Adrenal gland (tissue), 12 donors: ENCODE measurements around the gene C20orf144. TPM values are rescaled to one million over a fixed set of nuclear protein-coding genes. Genes with fewer than 3 reads are reported as not detected.

ENCODE experiments used
- DNase-seq, 7 donors: peaks; one replicate each; pipeline ENCODE4 v3.0.0-alpha.2; 2019 to 2020
- H3K27ac ChIP-seq, 5 donors: fragments of 200-600 bp; sonication (generic) in 4 of 5; 1 replicate in 3 of 5; 2 replicates in 2 of 5; pipeline versions ENCODE4 v1.5.1 to v1.8.0; 2016 to 2020; ENCODE audit warnings: mild to moderate bottlenecking in 1 of 5
- H3K27me3 ChIP-seq: fragments of 200-600 bp; 2 replicates; pipeline ENCODE4 v1.8.0; 2021
- H3K36me3 ChIP-seq, 2 donors: fragments of 200-600 bp; replicated peaks in 1 of 2; 1 replicate in 1 of 2; 2 replicates in 1 of 2; pipeline versions ENCODE4 v1.5.1 to v1.8.0; 2018 to 2022
- H3K4me1 ChIP-seq, 2 donors: fragments of 200-600 bp; replicated peaks in 1 of 2; 1 replicate in 1 of 2; 2 replicates in 1 of 2; pipeline versions ENCODE4 v1.5.1 to v1.8.0; 2018 to 2021
- H3K4me3 ChIP-seq, 4 donors: fragments of 200-600 bp; sonication (generic) in 3 of 4; one replicate each; pipeline ENCODE4 v1.5.1; 2016 to 2018
- H3K9me3 ChIP-seq, 3 donors: fragments of 200-600 bp; sonication (generic) in 1 of 3; replicated peaks in 1 of 3; 1 replicate in 2 of 3; 2 replicates in 1 of 3; pipeline versions ENCODE4 v1.5.1 to v1.8.0; 2016 to 2021
- POLR2A ChIP-seq, 2 donors: fragments of 450-650 bp; IDR thresholded peaks; one replicate each; pipeline ENCODE4 v1.6.1; 2017; ENCODE audit warnings: antibody characterized with exemption in 2 of 2, mild to moderate bottlenecking in 2 of 2, moderate library complexity in 1 of 2
- WGBS, 4 donors: extraction: QIAGEN DNeasy Blood & Tissue Kit in 2 of 4; methylation state at CpG; one replicate each; pipeline versions ENCODE4 v1.1.5 to v1.1.7; 2013 to 2017; 5-methylcytosine and 5-hydroxymethylcytosine counted together
- intact Hi-C, 2 donors: fragments of 100-400 bp; cut with DNase I; formaldehyde crosslinking; loops; one replicate each; pipeline versions ENCODE4 v1.14.1 to v1.15.0; 2022 to 2023
- polyA plus RNA-seq, 3 donors: library from polyadenylated mRNA; stranded (reverse); fragments of 200-250 nt in 2 of 3; fragments of 350-450 nt in 1 of 3; fragmentation: Illumina TruSeq in 1 of 3; extraction: RNeasy Lipid Tissue Mini Kit (QIAGEN cat#74804) in 1 of 3; gene quantifications; one replicate each; pipeline ENCODE4 v1.2.3, GENCODE V29; 2013 to 2014
- total RNA-seq, 9 donors: library from RNA; depleted of rRNA in 4 of 9; stranded (reverse); fragments of >200 nt in 4 of 9; fragments of 120-200 nt in 1 of 9; fragmentation: NEBNext Ultra II Directional in 1 of 9; extraction: Animal tissue kit (Norgen Biotek cat#: 25700) in 1 of 9; gene quantifications; one replicate each; pipeline versions ENCODE4 v1.1.0 to v1.2.4, GENCODE V29; 2013 to 2023
- TF ChIP-seq, protein P1 (sequence below), 6 experiments: fragments of 450-650 bp in 4 of 6; fragments of 200-600 bp in 2 of 6; sonication (generic) in 1 of 6; IDR thresholded peaks; 1 replicate in 5 of 6; 2 replicates in 1 of 6; pipeline versions ENCODE4 v1.5.1 to v1.8.0; 2016 to 2021; ENCODE audit warnings: antibody characterized with exemption in 6 of 6, mild to moderate bottlenecking in 2 of 6, moderate library complexity in 1 of 6
- donor health status: healthy with polysubstance abuse.
- donor health status: Bipolar disorder and iron deficiency.
- donor health status: DM: yes; HTN: yes; CAD: no.
- donor health status: DM: no; HTN: no; CAD: no.
- donor health status: DM: no; HTN: no; CAD: no.
- donor health status: DM: yes; HTN: yes; CAD: no.

C20orf144 gene
- total and polyA plus RNA-seq, 12 donors = 0.06 to 0.32 (median 0.14) TPM; not detected in 7

DNA sequence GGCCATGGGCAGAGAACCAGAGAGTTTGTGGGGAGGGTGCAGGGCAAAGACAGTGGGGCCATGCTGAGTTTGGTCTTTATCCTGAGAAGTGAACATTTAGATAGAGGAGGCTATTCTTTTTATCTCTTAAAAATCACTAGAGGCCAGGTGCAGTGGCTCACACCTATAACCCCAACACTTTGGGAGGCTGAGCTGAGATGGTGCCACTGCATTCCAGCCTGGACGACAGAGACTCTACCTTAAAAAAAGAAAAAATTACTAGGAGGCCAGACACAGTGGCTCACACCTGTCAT lies 49.3 kb downstream of the C20orf144 start:
- H3K4me3 ChIP-seq = no peak overlapping the region
- H3K9me3 ChIP-seq = no peaks in the 10 kb centered on the region
- H3K27me3 ChIP-seq = no peaks in the 10 kb centered on the region
- H3K36me3 ChIP-seq = peaks cover 0 to 30% of the 10 kb centered on the region in 2 donors
- no peak for DNase-seq
- H3K4me1 ChIP-seq = peaks cover 3 to 18% of the 10 kb centered on the region in 2 donors
- H3K27ac ChIP-seq = peak overlapping the region in 1 of 5 donors; percentile 54
- no peak for TF ChIP-seq POLR2A (IDR thresholded peaks at IDR 0.05)
- TF ChIP-seq, protein P1, sequence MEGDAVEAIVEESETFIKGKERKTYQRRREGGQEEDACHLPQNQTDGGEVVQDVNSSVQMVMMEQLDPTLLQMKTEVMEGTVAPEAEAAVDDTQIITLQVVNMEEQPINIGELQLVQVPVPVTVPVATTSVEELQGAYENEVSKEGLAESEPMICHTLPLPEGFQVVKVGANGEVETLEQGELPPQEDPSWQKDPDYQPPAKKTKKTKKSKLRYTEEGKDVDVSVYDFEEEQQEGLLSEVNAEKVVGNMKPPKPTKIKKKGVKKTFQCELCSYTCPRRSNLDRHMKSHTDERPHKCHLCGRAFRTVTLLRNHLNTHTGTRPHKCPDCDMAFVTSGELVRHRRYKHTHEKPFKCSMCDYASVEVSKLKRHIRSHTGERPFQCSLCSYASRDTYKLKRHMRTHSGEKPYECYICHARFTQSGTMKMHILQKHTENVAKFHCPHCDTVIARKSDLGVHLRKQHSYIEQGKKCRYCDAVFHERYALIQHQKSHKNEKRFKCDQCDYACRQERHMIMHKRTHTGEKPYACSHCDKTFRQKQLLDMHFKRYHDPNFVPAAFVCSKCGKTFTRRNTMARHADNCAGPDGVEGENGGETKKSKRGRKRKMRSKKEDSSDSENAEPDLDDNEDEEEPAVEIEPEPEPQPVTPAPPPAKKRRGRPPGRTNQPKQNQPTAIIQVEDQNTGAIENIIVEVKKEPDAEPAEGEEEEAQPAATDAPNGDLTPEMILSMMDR (IDR thresholded peaks at IDR 0.05) = no peak
- intact Hi-C loops = no loop called here
- 63 to 80% (median 74%) methylated on average over 1 of the region's 1 CpG; no CpG with 5 or more reads in 1 of the 4 donors for WGBS, 4 donors

Other genes starting within 250 kb of the C20orf144 start
- gene SNTA1, start 218.6 kb upstream of the C20orf144 start, total RNA-seq = 10 to 100 TPM; 11.5 to 73.2 (median 29.6) TPM
- 10 to 100 TPM in 2 of 3 donors, 1 to 10 TPM in 1; 4.3 to 42.2 (median 29.3) TPM for gene SNTA1, start 218.6 kb upstream of the C20orf144 start, polyA plus RNA-seq
- 10 to 100 TPM in 5 of 9 donors, 1 to 10 TPM in 4; 5.7 to 16.7 (median 10.2) TPM for gene CBFA2T2, start 172.2 kb upstream of the C20orf144 start, total RNA-seq
- gene CBFA2T2, start 172.2 kb upstream of the C20orf144 start, polyA plus RNA-seq = 10 to 100 TPM in 1 of 3 donors, 1 to 10 TPM in 2; 5.3 to 10.3 (median 6.5) TPM
- 1 to 10 TPM in 4 of 9 donors, under 1 TPM in 5; 0.38 to 3.1 (median 0.75) TPM for gene ACTL10, start 4.6 kb downstream of the C20orf144 start, total RNA-seq
- under 1 TPM; 0.18 to 0.48 (median 0.47) TPM for gene ACTL10, start 4.6 kb downstream of the C20orf144 start, polyA plus RNA-seq
- 100 to 1,000 TPM in 7 of 9 donors, 10 to 100 TPM in 2; 79.7 to 187 (median 140) TPM for gene NECAB3, start 12.1 kb downstream of the C20orf144 start, total RNA-seq
- 100 to 1,000 TPM in 2 of 3 donors, 10 to 100 TPM in 1; 23.4 to 279 (median 174) TPM for gene NECAB3, start 12.1 kb downstream of the C20orf144 start, polyA plus RNA-seq
- 10 to 100 TPM in 1 of 9 donors, 1 to 10 TPM in 8; 3.0 to 15.7 (median 6.1) TPM for gene E2F1, start 24.1 kb downstream of the C20orf144 start, total RNA-seq
- 1 to 10 TPM; 4.6 to 6.8 (median 4.7) TPM for gene E2F1, start 24.1 kb downstream of the C20orf144 start, polyA plus RNA-seq
- gene PXMP4, start 58.0 kb downstream of the C20orf144 start, total RNA-seq = 10 to 100 TPM; 11.9 to 47.4 (median 23.7) TPM
- 10 to 100 TPM in 2 of 3 donors, 1 to 10 TPM in 1; 6.8 to 19.0 (median 16.3) TPM for gene PXMP4, start 58.0 kb downstream of the C20orf144 start, polyA plus RNA-seq
- gene ZNF341, start 69.7 kb downstream of the C20orf144 start, total RNA-seq = 1 to 10 TPM; 1.1 to 4.8 (median 2.1) TPM
- 1 to 10 TPM; 1.3 to 9.2 (median 5.7) TPM for gene ZNF341, start 69.7 kb downstream of the C20orf144 start, polyA plus RNA-seq
- 100 to 1,000 TPM in 5 of 9 donors, 10 to 100 TPM in 4; 55.1 to 132 (median 101) TPM for gene CHMP4B, start 149.0 kb downstream of the C20orf144 start, total RNA-seq
- gene CHMP4B, start 149.0 kb downstream of the C20orf144 start, polyA plus RNA-seq = 100 to 1,000 TPM in 1 of 3 donors, 10 to 100 TPM in 2; 68.5 to 150 (median 86.3) TPM